HepG2 (cell line): ENCODE measurements around the gene THBS2. TPM values are rescaled to one million over a fixed set of nuclear protein-coding genes. Genes with fewer than 3 reads are reported as not detected.

Experiments
- ATAC-seq: fragments of 200-7000 bp; cut with Tn5 transposase; 3 replicates; pipeline ENCODE4 v1.9.1; 2020; ENCODE audit warnings: mild to moderate bottlenecking, moderate library complexity
- BruUV-seq: library from RNA; stranded (reverse); fragments of 400-500 nt; replicated peaks from 2 replicates; lab custom pipeline; 2021; lab: Mats Ljungman, UMichigan
- CTCF ChIA-PET: fragments of 300-600 bp; formaldehyde crosslinking; extraction: SDS; loops from one replicate; lab custom pipeline; 2021; ENCODE audit warnings: low total read pairs, inconsistent platforms, low intra/inter-chr PET ratio; lab: Yijun Ruan, JAX
- POLR2A ChIA-PET: fragments of 350-600 bp; sonication (Branson Sonifier 250); formaldehyde crosslinking; loops from one replicate; lab custom pipeline; 2020; ENCODE audit warnings: antibody characterized with exemption, inconsistent platforms; lab: Yijun Ruan, JAX
- DNase-seq: peaks from one replicate; pipeline ENCODE4 v3.0.0-alpha.2; 2015; ENCODE audit warnings: low spot score
- FAIRE-seq: peaks from 3 replicates; lab custom pipeline; 2011; peaks lifted over from hg19 to GRCh38; lab: Jason Lieb, UNC
- H2AFZ ChIP-seq: one replicate; pipeline ENCODE4 v1.6.1; 2011; ENCODE audit warnings: low read length, inconsistent platforms
- H3K27ac ChIP-seq: fragments of 300-600 bp; 3 replicates; pipeline ENCODE4 v1.8.0; 2011; ENCODE audit warnings: mixed run types, mild to moderate bottlenecking, mixed read lengths, low read length, inconsistent platforms; ENCODE audit not compliant: insufficient read depth; ENCODE audit errors: extremely low read length
- H3K27me3 ChIP-seq, 2 experiments: fragments of 200-600 bp in 1 of 2; 2 replicates in 1 of 2; 3 replicates in 1 of 2; pipeline versions ENCODE4 v1.6.0 to v1.8.0; 2011; ENCODE audit warnings: low read length in 2 of 2, mild to moderate bottlenecking in 2 of 2, moderate library complexity in 2 of 2, inconsistent platforms in 1 of 2; ENCODE audit not compliant: insufficient read depth in 2 of 2, control insufficient read depth in 1 of 2
- H3K36me3 ChIP-seq, 2 experiments: fragments of 200-600 bp in 1 of 2; replicated peaks in 1 of 2; 2 replicates in 1 of 2; 3 replicates in 1 of 2; pipeline versions ENCODE4 v1.5.1 to v1.8.0; 2011; ENCODE audit warnings: low read length in 2 of 2, inconsistent platforms in 1 of 2; ENCODE audit not compliant: insufficient read depth in 2 of 2, control insufficient read depth in 1 of 2
- H3K4me1 ChIP-seq: 2 replicates; pipeline ENCODE4 v1.5.1; 2012; ENCODE audit warnings: low read length, inconsistent platforms; ENCODE audit not compliant: insufficient read depth
- H3K4me2 ChIP-seq: 2 replicates; pipeline ENCODE4 v1.6.0; 2011; ENCODE audit warnings: low read depth, low read length, inconsistent platforms
- H3K4me3 ChIP-seq, 3 experiments: fragments of 200-600 bp in 1 of 3; sonication (generic), shearing (Covaris generic) in 1 of 3; replicated peaks in 1 of 3; 2 replicates each; pipeline ENCODE4 v1.5.1; 2011 to 2016; ENCODE audit warnings: low read length in 3 of 3, inconsistent platforms in 2 of 3, low read depth in 2 of 3, mild to moderate bottlenecking in 2 of 3, control low read depth in 1 of 3, mixed read lengths in 1 of 3; ENCODE audit not compliant: insufficient read depth in 1 of 3
- H3K79me2 ChIP-seq: one replicate; pipeline ENCODE4 v1.6.1; 2011; ENCODE audit warnings: low read length, inconsistent platforms; ENCODE audit not compliant: insufficient read depth
- H3K9ac ChIP-seq: 2 replicates; pipeline ENCODE4 v1.6.0; 2011; ENCODE audit warnings: mild to moderate bottlenecking, low read depth, low read length, inconsistent platforms; ENCODE audit not compliant: insufficient read depth
- H3K9me3 ChIP-seq: 2 replicates; pipeline ENCODE4 v1.5.1; 2012; ENCODE audit warnings: mild to moderate bottlenecking, low read length
- H4K20me1 ChIP-seq: 2 replicates; pipeline ENCODE4 v1.6.0; 2011; ENCODE audit warnings: inconsistent platforms, mild to moderate bottlenecking, low read length, moderate library complexity; ENCODE audit not compliant: insufficient read depth
- ATF1 ChIP-seq: IDR thresholded peaks from 2 replicates; pipeline ENCODE4 v1.6.1; 2016; ENCODE audit warnings: mild to moderate bottlenecking, control low read depth
- CBX1 ChIP-seq: IDR thresholded peaks from one replicate; pipeline ENCODE4 v1.6.1; 2016; ENCODE audit warnings: antibody characterized with exemption, low read depth
- GPN1 ChIP-seq: sonication (generic); formaldehyde crosslinking; IDR thresholded peaks from 2 replicates; pipeline ENCODE4 v1.5.1; 2020; ENCODE audit warnings: missing genetic modification reagents, borderline replicate concordance
- NCOA1 ChIP-seq: sonication (generic); formaldehyde crosslinking; IDR thresholded peaks from 2 replicates; pipeline ENCODE4 v1.9.0; 2021; ENCODE audit warnings: missing genetic modification reagents
- NFIC ChIP-seq: IDR thresholded peaks from 2 replicates; pipeline ENCODE4 v1.6.1; 2012; ENCODE audit warnings: mild to moderate bottlenecking, low read length, inconsistent platforms
- SATB2 ChIP-seq: sonication (generic); formaldehyde crosslinking; IDR thresholded peaks from 2 replicates; pipeline ENCODE4 v1.5.0; 2020; ENCODE audit warnings: missing genetic modification reagents
- SNRNP70 ChIP-seq: fragments of 200-400 bp; formaldehyde crosslinking; IDR thresholded peaks from 2 replicates; pipeline ENCODE4 v1.6.1; 2017; ENCODE audit warnings: mild to moderate bottlenecking, low read depth, low read length, moderate library complexity
- ZNF768 ChIP-seq: sonication (generic); formaldehyde crosslinking; IDR thresholded peaks from 2 replicates; pipeline ENCODE4 v1.4.0; 2020; ENCODE audit warnings: missing genetic modification reagents
- ZNF839 ChIP-seq: sonication (generic); formaldehyde crosslinking; IDR thresholded peaks from 2 replicates; pipeline ENCODE4 v1.4.0; 2020; ENCODE audit warnings: missing genetic modification reagents, mild to moderate bottlenecking, borderline replicate concordance
- WGBS: methylation state at CpG from one replicate; pipeline ENCODE4 v1.1.6; 2017; ENCODE audit warnings: low lambda C conversion rate; 5-methylcytosine and 5-hydroxymethylcytosine counted together
- in situ Hi-C: cut with HindIII; loops from 2 replicates; pipeline ENCODE4 v1.10.0; 2017; ENCODE audit warnings: low pct_unique_long_range_greater_than_20kb; ENCODE audit not compliant: extremely low pct_ligation_motif_present
- intact Hi-C: fragments of 100-400 bp; cut with micrococcal nuclease; formaldehyde crosslinking; loops from one replicate; pipeline ENCODE4 v1.10.0; 2022; ENCODE audit not compliant: unreplicated experiment
- polyA plus RNA-seq, 8 experiments: library from polyadenylated mRNA; depleted of rRNA in 3 of 8; stranded (reverse) in 7 of 8; unstranded in 1 of 8; fragments of >200 nt; fragmentation: Illumina TruSeq in 4 of 8; extraction: Trizol in 4 of 8; gene quantifications; 2 replicates each; pipeline versions ENCODE4 v1.2.1 to v1.2.3, GENCODE V29; 2011 to 2016; ENCODE audit warnings: low read depth in 4 of 8, missing spikeins in 1 of 8, mixed read lengths in 1 of 8; ENCODE audit not compliant: insufficient read depth in 1 of 8
- total RNA-seq, 5 experiments: library from RNA; depleted of rRNA; stranded (reverse); fragments of >200 nt; fragmentation: Illumina TruSeq; extraction: Trizol; gene quantifications; 2 replicates each; pipeline ENCODE4 v1.2.3, GENCODE V29; 2016; ENCODE audit warnings: low read depth in 1 of 5
- TF ChIP-seq, protein P1 (sequence below): sonication (generic); formaldehyde crosslinking; IDR thresholded peaks from 2 replicates; pipeline ENCODE4 v1.4.0; 2020; ENCODE audit warnings: mild to moderate bottlenecking, missing genetic modification reagents, borderline replicate concordance
- TF ChIP-seq, protein P2 (sequence below): sonication (generic); formaldehyde crosslinking; IDR thresholded peaks from 2 replicates; pipeline ENCODE4 v1.5.1; 2020; ENCODE audit warnings: missing genetic modification reagents, mild to moderate bottlenecking, borderline replicate concordance
- TF ChIP-seq, protein P3 (sequence below): sonication (generic); formaldehyde crosslinking; IDR thresholded peaks from 2 replicates; pipeline ENCODE4 v1.5.0; 2020; ENCODE audit warnings: missing genetic modification reagents
- TF ChIP-seq, protein P4 (sequence below): sonication (generic); formaldehyde crosslinking; IDR thresholded peaks from 2 replicates; pipeline ENCODE4 v1.5.0; 2020; ENCODE audit warnings: missing genetic modification reagents, mild to moderate bottlenecking, borderline replicate concordance

The THBS2 gene
- total and polyA plus RNA-seq, 2 of the 13 experiments (the other 11 are each of a cell fraction or from before 2014, with no cell fraction given): 0.12 to 0.15 TPM

DNA sequence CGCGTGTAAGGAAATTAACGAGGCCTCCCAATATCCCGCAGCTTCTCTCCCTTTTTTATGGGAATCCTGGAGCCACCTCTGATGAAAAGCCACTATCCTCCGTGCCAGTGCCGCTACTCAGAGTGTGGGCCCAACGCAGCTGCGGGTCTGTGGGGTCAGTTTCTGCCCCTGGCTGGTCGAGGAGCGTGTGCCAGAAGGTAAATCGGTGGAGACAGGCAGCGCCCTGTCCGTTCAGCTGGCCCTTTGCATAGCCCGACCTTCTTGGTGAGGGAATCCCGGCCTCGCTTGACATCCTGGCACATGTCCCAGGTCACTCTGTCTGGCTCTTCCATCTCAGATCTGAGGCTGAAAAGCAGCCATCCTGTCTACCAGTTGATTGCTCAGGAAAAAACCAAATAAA, 4.6 kb downstream of the THBS2 start:
- CTCF ChIA-PET: no interaction called here
- in situ Hi-C loops: no loop called here

DNA sequence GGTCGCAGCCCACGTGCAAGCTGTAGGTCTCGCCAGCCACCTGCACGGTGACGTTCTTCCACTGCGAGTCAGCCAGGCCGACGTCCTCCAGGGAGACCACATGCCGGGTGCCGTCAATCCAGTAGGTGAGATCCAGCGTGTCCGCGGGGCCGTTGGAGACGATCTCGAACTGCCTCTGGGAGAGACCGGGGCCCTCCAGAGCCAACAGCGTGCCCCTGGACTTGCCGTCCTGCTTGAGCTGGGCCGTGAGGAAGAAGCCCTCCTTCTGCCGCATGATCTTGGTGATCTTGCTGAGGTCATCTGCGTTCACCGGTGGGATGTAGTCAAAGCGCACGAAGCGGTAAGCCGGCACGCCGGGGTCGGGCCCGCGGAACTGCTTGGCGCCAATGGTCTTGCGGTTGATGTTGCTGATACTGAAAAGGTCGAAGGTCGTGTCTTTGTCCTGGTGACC, 5.1 kb downstream of the THBS2 start:
- ChIA-PET POLR2A (no interaction called here), CTCF (no interaction called here)
- no TSS peak for BruUV-seq
- ATAC-seq (no peak), DNase-seq (no peak), FAIRE-seq (no peak)
- in situ Hi-C loops: no loop called here
- no peaks in the 10 kb centered on the region for H3K79me2 ChIP-seq
- no peak overlapping the region for H3K27ac ChIP-seq
- no peak overlapping the region for H3K4me2 ChIP-seq
- no peaks in the 10 kb centered on the region for H4K20me1 ChIP-seq
- no peaks in the 10 kb centered on the region for H3K9me3 ChIP-seq
- TF ChIP-seq, protein P1, sequence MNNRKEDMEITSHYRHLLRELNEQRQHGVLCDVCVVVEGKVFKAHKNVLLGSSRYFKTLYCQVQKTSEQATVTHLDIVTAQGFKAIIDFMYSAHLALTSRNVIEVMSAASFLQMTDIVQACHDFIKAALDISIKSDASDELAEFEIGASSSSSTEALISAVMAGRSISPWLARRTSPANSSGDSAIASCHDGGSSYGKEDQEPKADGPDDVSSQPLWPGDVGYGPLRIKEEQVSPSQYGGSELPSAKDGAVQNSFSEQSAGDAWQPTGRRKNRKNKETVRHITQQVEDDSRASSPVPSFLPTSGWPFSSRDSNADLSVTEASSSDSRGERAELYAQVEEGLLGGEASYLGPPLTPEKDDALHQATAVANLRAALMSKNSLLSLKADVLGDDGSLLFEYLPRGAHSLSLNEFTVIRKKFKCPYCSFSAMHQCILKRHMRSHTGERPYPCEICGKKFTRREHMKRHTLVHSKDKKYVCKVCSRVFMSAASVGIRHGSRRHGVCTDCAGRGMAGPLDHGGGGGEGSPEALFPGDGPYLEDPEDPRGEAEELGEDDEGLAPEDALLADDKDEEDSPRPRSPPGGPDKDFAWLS (CRISPR knock-in tag): no peak
- TF ChIP-seq ZNF839 (no peak), GPN1 (CRISPR knock-in tag) (no peak), ZNF768 (CRISPR knock-in tag) (0 out of 2 replicates have a peak, but pooled peaks have one; percentile 20)
- TF ChIP-seq, protein P2, sequence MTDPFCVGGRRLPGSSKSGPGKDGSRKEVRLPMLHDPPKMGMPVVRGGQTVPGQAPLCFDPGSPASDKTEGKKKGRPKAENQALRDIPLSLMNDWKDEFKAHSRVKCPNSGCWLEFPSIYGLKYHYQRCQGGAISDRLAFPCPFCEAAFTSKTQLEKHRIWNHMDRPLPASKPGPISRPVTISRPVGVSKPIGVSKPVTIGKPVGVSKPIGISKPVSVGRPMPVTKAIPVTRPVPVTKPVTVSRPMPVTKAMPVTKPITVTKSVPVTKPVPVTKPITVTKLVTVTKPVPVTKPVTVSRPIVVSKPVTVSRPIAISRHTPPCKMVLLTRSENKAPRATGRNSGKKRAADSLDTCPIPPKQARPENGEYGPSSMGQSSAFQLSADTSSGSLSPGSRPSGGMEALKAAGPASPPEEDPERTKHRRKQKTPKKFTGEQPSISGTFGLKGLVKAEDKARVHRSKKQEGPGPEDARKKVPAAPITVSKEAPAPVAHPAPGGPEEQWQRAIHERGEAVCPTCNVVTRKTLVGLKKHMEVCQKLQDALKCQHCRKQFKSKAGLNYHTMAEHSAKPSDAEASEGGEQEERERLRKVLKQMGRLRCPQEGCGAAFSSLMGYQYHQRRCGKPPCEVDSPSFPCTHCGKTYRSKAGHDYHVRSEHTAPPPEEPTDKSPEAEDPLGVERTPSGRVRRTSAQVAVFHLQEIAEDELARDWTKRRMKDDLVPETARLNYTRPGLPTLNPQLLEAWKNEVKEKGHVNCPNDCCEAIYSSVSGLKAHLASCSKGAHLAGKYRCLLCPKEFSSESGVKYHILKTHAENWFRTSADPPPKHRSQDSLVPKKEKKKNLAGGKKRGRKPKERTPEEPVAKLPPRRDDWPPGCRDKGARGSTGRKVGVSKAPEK (CRISPR knock-in tag): no peak
- 76% methylated on average over 26 of the region's 36 CpGs for WGBS
- no peak overlapping the region for H3K4me3 ChIP-seq
- intact Hi-C loops: no loop called here
- H3K36me3 ChIP-seq: no peaks in the 10 kb centered on the region
- H2AFZ ChIP-seq: no peak overlapping the region
- 0 out of 2 replicates have a peak, but pooled peaks cover 3% of the 10 kb centered on the region for H3K4me1 ChIP-seq
- peaks cover 9 to 39% of the 10 kb centered on the region in 2 experiments; a peak in 4 of 5 replicates for H3K27me3 ChIP-seq
- H3K9ac ChIP-seq: no peak overlapping the region

More for the DNA sequence above, 4.6 kb downstream of the THBS2 start:
- intact Hi-C loops: no loop called here
- H3K27ac ChIP-seq: no peak overlapping the region
- DNase-seq (no peak), FAIRE-seq (no peak), ATAC-seq (no peak)
- no peak overlapping the region for H3K9ac ChIP-seq
- no peak overlapping the region for H3K4me3 ChIP-seq
- H4K20me1 ChIP-seq: no peaks in the 10 kb centered on the region
- H2AFZ ChIP-seq: no peak overlapping the region
- 52% methylated on average over 11 of the region's 16 CpGs for WGBS
- no peak for TF ChIP-seq CBX1
- TF ChIP-seq ATF1 (CRISPR knock-in tag): no peak
- no peak for TF ChIP-seq NFIC
- TF ChIP-seq, protein P3, sequence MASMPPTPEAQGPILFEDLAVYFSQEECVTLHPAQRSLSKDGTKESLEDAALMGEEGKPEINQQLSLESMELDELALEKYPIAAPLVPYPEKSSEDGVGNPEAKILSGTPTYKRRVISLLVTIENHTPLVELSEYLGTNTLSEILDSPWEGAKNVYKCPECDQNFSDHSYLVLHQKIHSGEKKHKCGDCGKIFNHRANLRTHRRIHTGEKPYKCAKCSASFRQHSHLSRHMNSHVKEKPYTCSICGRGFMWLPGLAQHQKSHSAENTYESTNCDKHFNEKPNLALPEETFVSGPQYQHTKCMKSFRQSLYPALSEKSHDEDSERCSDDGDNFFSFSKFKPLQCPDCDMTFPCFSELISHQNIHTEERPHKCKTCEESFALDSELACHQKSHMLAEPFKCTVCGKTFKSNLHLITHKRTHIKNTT (CRISPR knock-in tag): no peak
- TF ChIP-seq, protein P4, sequence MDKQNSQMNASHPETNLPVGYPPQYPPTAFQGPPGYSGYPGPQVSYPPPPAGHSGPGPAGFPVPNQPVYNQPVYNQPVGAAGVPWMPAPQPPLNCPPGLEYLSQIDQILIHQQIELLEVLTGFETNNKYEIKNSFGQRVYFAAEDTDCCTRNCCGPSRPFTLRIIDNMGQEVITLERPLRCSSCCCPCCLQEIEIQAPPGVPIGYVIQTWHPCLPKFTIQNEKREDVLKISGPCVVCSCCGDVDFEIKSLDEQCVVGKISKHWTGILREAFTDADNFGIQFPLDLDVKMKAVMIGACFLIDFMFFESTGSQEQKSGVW (CRISPR knock-in tag): no peak
- no peak for TF ChIP-seq SNRNP70
- TF ChIP-seq NCOA1 (CRISPR knock-in tag): no peak
- no peak for TF ChIP-seq SATB2 (CRISPR knock-in tag)
- POLR2A ChIA-PET: no interaction called here
- no peaks in the 10 kb centered on the region for H3K4me1 ChIP-seq
- no peak overlapping the region for H3K4me2 ChIP-seq
- BruUV-seq: no TSS peak
- H3K79me2 ChIP-seq: no peaks in the 10 kb centered on the region
- H3K36me3 ChIP-seq: no peaks in the 10 kb centered on the region
- no peaks in the 10 kb centered on the region for H3K9me3 ChIP-seq
- H3K27me3 ChIP-seq: peaks cover 9 to 45% of the 10 kb centered on the region in 2 experiments; a peak in 4 of 5 replicates
